ENCODE measurements around the gene ASPRV1.

ASPRV1 gene

DNA sequence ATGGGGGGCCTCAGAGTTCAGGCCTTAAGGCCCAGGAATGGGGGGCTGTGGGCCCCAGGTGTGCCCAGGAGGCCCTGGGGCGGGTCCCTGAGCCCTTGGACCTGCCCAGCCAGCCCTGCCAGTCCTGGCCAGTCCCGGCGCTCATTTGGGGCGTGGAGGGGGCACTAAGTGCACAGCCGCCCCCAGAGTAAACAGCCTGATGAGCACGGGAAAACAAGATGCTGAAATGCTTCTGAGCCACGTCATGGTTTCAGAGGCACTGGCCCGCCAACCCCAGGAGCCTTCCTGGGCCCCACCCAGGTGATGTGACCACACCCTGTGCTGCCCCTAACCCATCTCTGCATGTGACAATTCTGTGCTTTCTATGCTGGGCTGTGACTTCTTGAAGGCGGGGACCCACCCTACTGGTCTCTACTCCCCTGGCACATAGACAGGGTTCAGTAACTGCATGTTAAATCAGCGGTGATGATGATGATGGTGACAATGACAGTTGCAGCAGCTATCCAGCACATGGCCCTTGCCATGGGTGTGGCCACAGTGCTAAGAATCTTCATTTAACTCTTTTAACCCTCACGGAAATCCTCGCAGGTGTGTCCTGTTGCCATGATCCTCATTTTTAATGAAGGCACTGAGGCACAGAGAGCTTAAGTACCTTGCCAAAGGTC, 28.1 kb upstream of the ASPRV1 start:
- in situ Hi-C loops (cut with MboI; ENCODE audit: low pct_unique_long_range_greater_than_20kb, low sequenced_read_pairs, unreplicated experiment): no loop called here
- no peak for DNase-seq (ENCODE audit: low spot score)
- TF ChIP-seq, protein P1, sequence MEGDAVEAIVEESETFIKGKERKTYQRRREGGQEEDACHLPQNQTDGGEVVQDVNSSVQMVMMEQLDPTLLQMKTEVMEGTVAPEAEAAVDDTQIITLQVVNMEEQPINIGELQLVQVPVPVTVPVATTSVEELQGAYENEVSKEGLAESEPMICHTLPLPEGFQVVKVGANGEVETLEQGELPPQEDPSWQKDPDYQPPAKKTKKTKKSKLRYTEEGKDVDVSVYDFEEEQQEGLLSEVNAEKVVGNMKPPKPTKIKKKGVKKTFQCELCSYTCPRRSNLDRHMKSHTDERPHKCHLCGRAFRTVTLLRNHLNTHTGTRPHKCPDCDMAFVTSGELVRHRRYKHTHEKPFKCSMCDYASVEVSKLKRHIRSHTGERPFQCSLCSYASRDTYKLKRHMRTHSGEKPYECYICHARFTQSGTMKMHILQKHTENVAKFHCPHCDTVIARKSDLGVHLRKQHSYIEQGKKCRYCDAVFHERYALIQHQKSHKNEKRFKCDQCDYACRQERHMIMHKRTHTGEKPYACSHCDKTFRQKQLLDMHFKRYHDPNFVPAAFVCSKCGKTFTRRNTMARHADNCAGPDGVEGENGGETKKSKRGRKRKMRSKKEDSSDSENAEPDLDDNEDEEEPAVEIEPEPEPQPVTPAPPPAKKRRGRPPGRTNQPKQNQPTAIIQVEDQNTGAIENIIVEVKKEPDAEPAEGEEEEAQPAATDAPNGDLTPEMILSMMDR (IDR thresholded peaks at IDR 0.05; ENCODE audit: extremely low read depth, insufficient read depth, missing control alignments): no peak

DNA sequence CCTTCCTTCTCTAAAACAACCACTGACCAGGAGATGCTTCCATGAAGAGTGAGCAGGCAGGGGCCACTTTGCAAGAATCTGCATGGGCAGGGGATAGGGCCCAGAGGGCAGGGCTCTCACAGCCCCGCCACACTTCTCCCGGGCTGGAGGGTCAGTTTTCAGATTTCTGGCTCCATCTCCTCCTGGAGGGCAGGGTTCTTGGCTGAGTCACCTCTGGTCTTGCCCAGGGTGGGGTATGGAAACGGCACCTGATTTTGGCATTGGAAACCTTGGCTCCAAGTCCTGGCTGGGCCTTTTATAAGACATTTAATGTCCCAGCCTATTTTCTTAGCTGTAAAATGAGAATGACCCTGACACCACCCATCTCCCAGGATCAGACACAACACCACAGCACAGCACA, 27.6 kb upstream of the ASPRV1 start:
- TF ChIP-seq, protein P1 (IDR thresholded peaks at IDR 0.05; ENCODE audit: extremely low read depth, insufficient read depth, missing control alignments): no peak
- in situ Hi-C loops (cut with MboI; ENCODE audit: low pct_unique_long_range_greater_than_20kb, low sequenced_read_pairs, unreplicated experiment): no loop called here
- no peak for DNase-seq (ENCODE audit: low spot score)

DNA sequence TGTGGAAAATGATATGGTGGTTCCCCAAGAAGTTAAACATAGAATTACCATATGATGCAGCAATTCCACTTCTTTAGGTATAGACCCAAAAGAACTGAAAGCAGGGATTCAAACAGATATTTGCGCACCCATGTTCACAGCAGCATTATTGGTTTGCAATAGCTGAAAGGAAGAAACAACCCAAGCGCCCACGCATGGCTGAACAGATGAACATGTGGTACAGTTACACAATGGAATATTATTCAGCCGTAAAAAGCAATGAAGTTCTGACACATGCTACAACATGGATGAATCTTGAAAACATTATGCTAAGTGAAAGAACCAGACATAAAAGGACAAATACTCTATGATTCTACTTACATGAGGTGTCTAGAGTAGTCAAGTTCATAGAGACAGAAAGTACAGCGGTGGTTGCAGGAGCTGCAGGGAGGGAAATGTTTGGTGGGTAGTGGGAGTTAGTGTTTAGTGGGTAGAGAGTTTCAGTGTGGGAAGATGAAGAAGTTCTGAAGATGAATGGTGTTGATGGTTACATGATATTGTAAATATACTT, 26.7 kb upstream of the ASPRV1 start:
- no peak for DNase-seq (ENCODE audit: low spot score)
- TF ChIP-seq, protein P1 (IDR thresholded peaks at IDR 0.05; ENCODE audit: extremely low read depth, insufficient read depth, missing control alignments): no peak
- in situ Hi-C loops (cut with MboI; ENCODE audit: low pct_unique_long_range_greater_than_20kb, low sequenced_read_pairs, unreplicated experiment): no loop called here

DNA sequence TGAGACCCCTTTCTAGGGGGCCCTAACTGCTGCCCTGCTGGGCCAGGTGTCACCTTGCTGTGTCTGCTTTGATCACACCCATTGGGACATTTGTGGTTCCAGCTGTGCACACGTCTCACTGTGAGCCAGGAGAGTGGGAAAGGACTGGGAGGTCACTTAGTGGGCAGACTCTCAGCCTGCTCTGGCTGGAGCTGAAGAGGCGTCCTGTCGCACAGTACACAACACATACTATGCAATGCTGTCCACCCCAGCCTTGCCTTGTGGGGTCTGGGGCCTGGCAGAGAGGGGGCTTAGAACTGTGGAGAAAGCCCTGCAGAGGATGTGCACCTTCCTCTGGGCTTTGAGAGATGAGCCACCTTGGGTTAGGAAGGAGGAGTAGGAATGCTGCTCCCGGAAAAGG, 25.3 kb upstream of the ASPRV1 start:
- in situ Hi-C loops (cut with MboI; ENCODE audit: low pct_unique_long_range_greater_than_20kb, low sequenced_read_pairs, unreplicated experiment): no loop called here
- TF ChIP-seq, protein P1 (IDR thresholded peaks at IDR 0.05; ENCODE audit: extremely low read depth, insufficient read depth, missing control alignments): no peak
- DNase-seq (ENCODE audit: low spot score): no peak

DNA sequence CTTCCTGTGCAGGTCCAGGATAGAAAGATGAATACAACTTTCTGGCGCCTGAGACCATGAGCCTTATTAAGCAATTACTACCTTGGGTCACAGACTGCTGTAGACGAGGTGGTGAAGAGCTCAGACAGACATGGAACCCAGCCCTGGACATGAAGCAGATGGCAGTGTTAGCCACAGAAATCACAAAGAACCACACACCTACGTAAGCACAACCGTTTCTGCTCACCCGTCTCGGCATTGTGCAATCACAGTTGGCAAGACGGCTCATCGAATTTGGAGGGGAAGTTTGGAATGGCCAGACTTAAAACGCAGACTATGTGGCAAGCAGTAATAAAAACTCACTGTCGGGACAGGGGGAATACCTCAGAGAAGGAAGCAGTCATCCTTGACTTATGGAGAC, 24.3 kb upstream of the ASPRV1 start:
- TF ChIP-seq, protein P1 (IDR thresholded peaks at IDR 0.05; ENCODE audit: extremely low read depth, insufficient read depth, missing control alignments): no peak
- no peak for DNase-seq (ENCODE audit: low spot score)
- in situ Hi-C loops (cut with MboI; ENCODE audit: low pct_unique_long_range_greater_than_20kb, low sequenced_read_pairs, unreplicated experiment): no loop called here

DNA sequence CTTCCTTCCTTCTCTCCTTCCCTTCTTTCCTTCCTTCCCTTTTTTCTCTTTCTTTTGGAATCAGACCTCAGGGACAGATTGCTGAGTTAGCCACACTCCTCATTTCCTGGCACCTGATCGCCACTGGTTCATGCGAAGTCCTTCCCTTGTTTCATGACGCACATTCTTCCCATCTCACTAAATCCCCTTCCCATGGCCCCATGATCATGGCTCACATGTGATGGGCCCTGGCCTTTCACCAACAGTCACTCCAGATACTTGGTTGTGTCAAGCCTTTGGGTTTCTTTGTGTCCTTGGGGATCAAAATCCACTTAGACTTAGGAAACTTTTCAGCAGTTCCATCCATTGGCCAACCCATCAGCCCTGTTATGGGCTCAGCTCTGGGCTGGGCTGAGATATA, 23.8 kb upstream of the ASPRV1 start:
- no peak for DNase-seq (ENCODE audit: low spot score)
- in situ Hi-C loops (cut with MboI; ENCODE audit: low pct_unique_long_range_greater_than_20kb, low sequenced_read_pairs, unreplicated experiment): no loop called here
- TF ChIP-seq, protein P1 (IDR thresholded peaks at IDR 0.05; ENCODE audit: extremely low read depth, insufficient read depth, missing control alignments): no peak
